ENCODE data around the gene NUB1.
A peak's percentile ranks its signal among the peaks of the same experiment; 100 is the strongest.

NUB1 gene

DNA sequence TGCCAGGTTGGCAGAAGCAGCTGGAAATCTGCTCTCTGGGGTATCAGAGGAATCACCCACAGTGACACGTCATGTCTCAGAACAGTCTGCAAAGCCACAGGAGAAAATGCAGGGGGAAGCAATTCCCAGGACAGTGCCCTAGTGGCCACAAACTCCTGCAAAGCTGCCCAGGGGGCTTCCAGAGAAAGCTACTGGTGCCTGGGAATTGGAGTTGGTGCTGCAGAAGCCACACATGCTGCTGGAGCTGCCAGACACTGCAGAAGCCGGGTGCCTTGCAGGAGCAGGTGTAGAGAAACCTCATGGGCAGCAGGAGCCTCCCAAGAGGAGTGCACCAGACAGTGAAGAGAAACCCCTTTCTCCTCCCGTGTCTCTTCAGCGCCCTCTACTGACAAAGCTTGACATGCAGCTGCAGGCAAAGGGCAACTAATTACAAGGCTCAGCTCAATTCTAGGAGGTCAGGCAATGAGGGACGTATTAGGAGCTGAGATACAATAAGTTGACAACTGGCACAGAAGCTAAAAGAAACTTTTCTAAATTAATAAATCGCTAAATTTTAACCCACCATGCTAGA lies 30.2 kb upstream of the NUB1 start:
- Histone ChIP-seq H2AK5ac (ENCODE audit: low read length) (no peak overlapping the region), H2BK15ac (replicated peaks; ENCODE audit: low read depth) (no peak overlapping the region), H3K36me3 (ENCODE audit: control insufficient read depth, insufficient read depth, low read length) (no peaks in the 10 kb centered on the region), H2BK5ac (ENCODE audit: low read length) (no peak overlapping the region), H3K9ac (ENCODE audit: low read length) (no peak overlapping the region), H3K56ac (ENCODE audit: low read length) (no peak overlapping the region), H3K4me3 (ENCODE audit: low read length) (no peak overlapping the region), H3K4ac (ENCODE audit: low read depth, low read length) (no peak overlapping the region), H3K23ac (ENCODE audit: low read length) (no peak overlapping the region), H4K5ac (ENCODE audit: low read length) (no peak overlapping the region), H3K79me1 (ENCODE audit: low read length) (no peaks in the 10 kb centered on the region), H3K4me1 (ENCODE audit: control insufficient read depth, low read depth, low read length) (peaks cover 2% of the 10 kb centered on the region), H3K4me2 (ENCODE audit: low read length) (no peak overlapping the region), H4K8ac (ENCODE audit: low read depth, low read length) (no peak overlapping the region), H3K79me2 (ENCODE audit: control insufficient read depth, insufficient read depth, low read length) (no peaks in the 10 kb centered on the region), H2BK120ac (ENCODE audit: low read depth, low read length) (no peak overlapping the region), H3K27me3 (ENCODE audit: insufficient read depth, low read length, poor library complexity) (no peaks in the 10 kb centered on the region), H3K27ac (ENCODE audit: low read depth, low read length) (no peak overlapping the region), H3K18ac (ENCODE audit: low read length) (no peak overlapping the region)
- DNase-seq = peak; percentile 69
- WGBS (ENCODE audit: extremely low coverage, insufficient coverage, low lambda C conversion rate) = no CpG with 5 or more reads among the region's 6 CpGs

- WGBS (ENCODE audit: extremely low coverage, insufficient coverage, low lambda C conversion rate) = no CpG with 5 or more reads among the region's 6 CpGs
- Histone ChIP-seq H3K56ac (ENCODE audit: low read length) (no peak overlapping the region), H2AK5ac (ENCODE audit: low read length) (no peak overlapping the region), H3K36me3 (ENCODE audit: control insufficient read depth, insufficient read depth, low read length) (no peaks in the 10 kb centered on the region), H3K18ac (ENCODE audit: low read length) (no peak overlapping the region), H3K4me3 (ENCODE audit: low read length) (no peak overlapping the region), H2BK120ac (ENCODE audit: low read depth, low read length) (no peak overlapping the region), H2BK15ac (replicated peaks; ENCODE audit: low read depth) (no peak overlapping the region), H3K27ac (ENCODE audit: low read depth, low read length) (no peak overlapping the region), H3K9ac (ENCODE audit: low read length) (no peak overlapping the region), H2BK5ac (ENCODE audit: low read length) (no peak overlapping the region), H3K79me1 (ENCODE audit: low read length) (no peaks in the 10 kb centered on the region), H3K4me1 (ENCODE audit: control insufficient read depth, low read depth, low read length) (no peaks in the 10 kb centered on the region), H3K23ac (ENCODE audit: low read length) (no peak overlapping the region), H3K4ac (ENCODE audit: low read depth, low read length) (no peak overlapping the region), H3K79me2 (ENCODE audit: control insufficient read depth, insufficient read depth, low read length) (no peaks in the 10 kb centered on the region), H4K5ac (ENCODE audit: low read length) (no peak overlapping the region), H3K4me2 (ENCODE audit: low read length) (no peak overlapping the region), H3K27me3 (ENCODE audit: insufficient read depth, low read length, poor library complexity) (no peaks in the 10 kb centered on the region), H4K8ac (ENCODE audit: low read depth, low read length) (no peak overlapping the region)
- DNase-seq = no peak
Observed at GRCh38 chr7:151312356-151312755, 29.3 kb upstream of the NUB1 start.

DNA sequence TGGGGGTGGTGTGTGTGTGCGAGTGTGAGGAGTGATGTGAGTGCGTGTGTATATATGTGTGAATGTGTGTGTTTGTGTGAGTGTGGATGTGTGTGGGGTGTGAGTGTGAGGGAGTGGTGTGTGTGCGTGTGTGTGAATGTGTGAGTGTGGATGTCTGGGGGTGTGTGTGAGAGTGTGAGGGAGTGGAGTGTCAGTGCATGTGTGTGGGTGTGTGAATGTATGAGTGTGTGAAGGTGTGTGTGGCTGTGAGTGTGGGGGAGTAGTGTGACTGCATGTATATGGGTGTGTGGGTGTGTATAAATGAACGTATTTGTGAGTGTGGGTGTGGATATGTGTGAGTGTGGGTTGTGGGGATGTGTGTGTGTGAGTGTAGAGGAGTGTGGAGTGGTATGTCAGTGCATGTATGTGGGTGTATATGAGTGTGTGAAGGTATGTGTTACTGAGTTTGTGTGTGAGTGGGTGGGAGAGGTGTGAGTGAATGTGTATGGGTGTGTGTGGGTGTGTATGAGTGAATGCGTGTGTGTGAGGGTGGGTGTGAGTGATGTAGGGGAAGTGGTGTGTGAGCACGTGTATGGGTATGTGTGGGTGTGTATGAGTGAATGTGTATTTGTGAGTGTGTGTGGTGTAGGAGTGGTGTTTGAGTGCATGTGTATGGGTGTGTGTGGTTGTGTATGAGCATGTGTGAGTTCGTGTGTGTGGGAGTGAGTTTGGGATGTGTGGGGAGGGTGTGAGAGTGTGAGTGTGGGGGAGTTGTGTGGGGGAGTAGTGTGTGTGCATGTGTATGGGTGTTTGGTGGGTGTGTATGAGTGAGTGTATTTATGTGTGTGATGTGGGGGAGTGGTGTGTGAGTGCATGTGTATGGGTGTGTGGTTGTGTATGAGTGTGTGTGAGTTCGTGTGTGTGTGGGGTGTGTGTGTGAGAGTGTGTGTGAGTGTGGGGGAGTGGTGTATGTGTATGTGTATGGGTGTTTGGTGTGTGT lies 28.5 kb upstream of the NUB1 start:
- Histone ChIP-seq H4K5ac (ENCODE audit: low read length) (no peak overlapping the region), H2BK5ac (ENCODE audit: low read length) (no peak overlapping the region), H3K56ac (ENCODE audit: low read length) (no peak overlapping the region), H3K27ac (ENCODE audit: low read depth, low read length) (no peak overlapping the region), H4K8ac (ENCODE audit: low read depth, low read length) (no peak overlapping the region), H3K23ac (ENCODE audit: low read length) (no peak overlapping the region), H3K4ac (ENCODE audit: low read depth, low read length) (no peak overlapping the region), H2AK5ac (ENCODE audit: low read length) (no peak overlapping the region), H3K36me3 (ENCODE audit: control insufficient read depth, insufficient read depth, low read length) (no peaks in the 10 kb centered on the region), H3K79me1 (ENCODE audit: low read length) (no peaks in the 10 kb centered on the region), H3K4me2 (ENCODE audit: low read length) (no peak overlapping the region), H3K4me3 (ENCODE audit: low read length) (no peak overlapping the region), H2BK15ac (replicated peaks; ENCODE audit: low read depth) (no peak overlapping the region), H3K27me3 (ENCODE audit: insufficient read depth, low read length, poor library complexity) (no peaks in the 10 kb centered on the region), H3K4me1 (ENCODE audit: control insufficient read depth, low read depth, low read length) (no peaks in the 10 kb centered on the region), H3K18ac (ENCODE audit: low read length) (no peak overlapping the region), H3K9ac (ENCODE audit: low read length) (no peak overlapping the region), H3K79me2 (ENCODE audit: control insufficient read depth, insufficient read depth, low read length) (no peaks in the 10 kb centered on the region), H2BK120ac (ENCODE audit: low read depth, low read length) (no peak overlapping the region)
- 100% methylated on average over 8 of the region's 8 CpGs for WGBS (ENCODE audit: extremely low coverage, insufficient coverage, low lambda C conversion rate)
- DNase-seq = no peak

DNA sequence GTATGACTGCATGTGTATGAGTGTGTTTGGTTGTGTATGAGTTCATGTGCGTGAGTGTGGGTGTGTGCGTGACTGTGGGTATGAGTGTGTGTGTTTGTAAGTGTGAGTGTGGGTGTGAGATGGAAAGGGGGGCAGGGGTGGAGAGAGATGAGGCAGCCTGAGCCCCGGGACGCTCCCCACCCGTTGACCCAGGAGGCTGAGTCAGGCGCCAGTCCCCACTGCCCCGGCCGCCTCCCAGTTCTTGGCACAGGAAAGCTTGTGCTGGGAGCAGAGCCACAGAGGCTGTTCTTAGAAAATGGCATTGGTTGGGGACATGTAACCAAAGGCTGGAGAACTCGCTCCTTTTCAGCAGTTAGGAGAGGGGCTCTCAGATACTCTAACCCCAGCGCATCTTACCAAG lies 27.8 kb upstream of the NUB1 start:
- Histone ChIP-seq H3K18ac (ENCODE audit: low read length) (no peak overlapping the region), H3K27me3 (ENCODE audit: insufficient read depth, low read length, poor library complexity) (no peaks in the 10 kb centered on the region), H3K56ac (ENCODE audit: low read length) (no peak overlapping the region), H2BK15ac (replicated peaks; ENCODE audit: low read depth) (no peak overlapping the region), H3K4me3 (ENCODE audit: low read length) (no peak overlapping the region), H2BK5ac (ENCODE audit: low read length) (no peak overlapping the region), H3K4ac (ENCODE audit: low read depth, low read length) (no peak overlapping the region), H4K8ac (ENCODE audit: low read depth, low read length) (no peak overlapping the region), H3K79me1 (ENCODE audit: low read length) (no peaks in the 10 kb centered on the region), H2AK5ac (ENCODE audit: low read length) (no peak overlapping the region), H3K4me1 (ENCODE audit: control insufficient read depth, low read depth, low read length) (no peaks in the 10 kb centered on the region), H4K5ac (ENCODE audit: low read length) (no peak overlapping the region), H3K23ac (ENCODE audit: low read length) (no peak overlapping the region), H3K9ac (ENCODE audit: low read length) (no peak overlapping the region), H3K36me3 (ENCODE audit: control insufficient read depth, insufficient read depth, low read length) (no peaks in the 10 kb centered on the region), H3K4me2 (ENCODE audit: low read length) (no peak overlapping the region), H2BK120ac (ENCODE audit: low read depth, low read length) (no peak overlapping the region), H3K27ac (ENCODE audit: low read depth, low read length) (no peak overlapping the region), H3K79me2 (ENCODE audit: control insufficient read depth, insufficient read depth, low read length) (no peaks in the 10 kb centered on the region)
- DNase-seq = no peak
- WGBS (ENCODE audit: extremely low coverage, insufficient coverage, low lambda C conversion rate) = 100% methylated on average over 2 of the region's 10 CpGs

GRCh38 chr7:151314401-151314800 lies 27.2 kb upstream of the NUB1 start:
- H3K27me3 ChIP-seq (ENCODE audit: insufficient read depth, low read length, poor library complexity) = no peaks in the 10 kb centered on the region
- no peak overlapping the region for H2BK15ac ChIP-seq (replicated peaks; ENCODE audit: low read depth)
- H2AK5ac ChIP-seq (ENCODE audit: low read length) = no peak overlapping the region
- H3K79me1 ChIP-seq (ENCODE audit: low read length) = no peaks in the 10 kb centered on the region
- no peak overlapping the region for H3K27ac ChIP-seq (ENCODE audit: low read depth, low read length)
- no peak overlapping the region for H3K9ac ChIP-seq (ENCODE audit: low read length)
- H4K8ac ChIP-seq (ENCODE audit: low read depth, low read length) = no peak overlapping the region
- H3K4me2 ChIP-seq (ENCODE audit: low read length) = no peak overlapping the region
- no peak overlapping the region for H4K5ac ChIP-seq (ENCODE audit: low read length)
- no peak overlapping the region for H2BK120ac ChIP-seq (ENCODE audit: low read depth, low read length)
- no peak overlapping the region for H3K4me3 ChIP-seq (ENCODE audit: low read length)
- no peaks in the 10 kb centered on the region for H3K79me2 ChIP-seq (ENCODE audit: control insufficient read depth, insufficient read depth, low read length)
- H3K4ac ChIP-seq (ENCODE audit: low read depth, low read length) = no peak overlapping the region
- no peak overlapping the region for H2BK5ac ChIP-seq (ENCODE audit: low read length)
- no peak overlapping the region for H3K18ac ChIP-seq (ENCODE audit: low read length)
- no peaks in the 10 kb centered on the region for H3K36me3 ChIP-seq (ENCODE audit: control insufficient read depth, insufficient read depth, low read length)
- no peak overlapping the region for H3K56ac ChIP-seq (ENCODE audit: low read length)
- no peaks in the 10 kb centered on the region for H3K4me1 ChIP-seq (ENCODE audit: control insufficient read depth, low read depth, low read length)
- WGBS (ENCODE audit: extremely low coverage, insufficient coverage, low lambda C conversion rate) = no CpG with 5 or more reads among the region's 6 CpGs
- H3K23ac ChIP-seq (ENCODE audit: low read length) = no peak overlapping the region
- no peak for DNase-seq

Data from mesendoderm (in vitro differentiated cells).